AG09319 (cell line): ENCODE measurements around the gene RNU6-9.

ENCODE experiments used
- DNase-seq: peaks from one replicate; pipeline ENCODE4 v3.0.0-alpha.2; 2010; ENCODE audit warnings: low read depth; ENCODE audit errors: extremely low read depth
- CTCF ChIP-seq: IDR thresholded peaks from 2 replicates; pipeline ENCODE4 v1.5.1; 2011; ENCODE audit warnings: low read depth, mild to moderate bottlenecking, inconsistent platforms, low read length, moderate library complexity

The RNU6-9 gene

GRCh38 chr19:932648-933552 lies 39.6 kb downstream of the RNU6-9 start:
- peak; percentile 8 for TF ChIP-seq CTCF
- peak; percentile 88 for DNase-seq

- TF ChIP-seq CTCF: no peak
Observed at GRCh38 chr19:933553-933882, 40.2 kb downstream of the RNU6-9 start.

GRCh38 chr19:934197-934840 lies 41.0 kb downstream of the RNU6-9 start:
- no peak for TF ChIP-seq CTCF

More at GRCh38 chr19:933553-933882, 40.2 kb downstream of the RNU6-9 start:
- DNase-seq: no peak

GRCh38 chr19:934865-935479 lies 41.7 kb downstream of the RNU6-9 start:
- DNase-seq: no peak
- no peak for TF ChIP-seq CTCF

More at GRCh38 chr19:934197-934840, 41.0 kb downstream of the RNU6-9 start:
- no peak for DNase-seq

GRCh38 chr19:936175-936546 lies 42.9 kb downstream of the RNU6-9 start:
- no peak for TF ChIP-seq CTCF
- DNase-seq: no peak

- TF ChIP-seq CTCF: no peak
- DNase-seq: no peak
Observed at GRCh38 chr19:937259-937694, 44.0 kb downstream of the RNU6-9 start.
